ENCODE results near the gene HAUS7. TPM values are rescaled to one million over a fixed set of nuclear protein-coding genes. Genes with fewer than 3 reads are reported as not detected.

The HAUS7 gene
- total RNA-seq, 1 donor from 2014 or later = 16.2 TPM

GRCh38 chrX:153462291-153462690 lies 8.1 kb downstream of the HAUS7 start:
- DNase-seq = peak; percentile 3
- no peak for ATAC-seq
- intact Hi-C loops (cut with micrococcal nuclease) = no loop called here

DNA sequence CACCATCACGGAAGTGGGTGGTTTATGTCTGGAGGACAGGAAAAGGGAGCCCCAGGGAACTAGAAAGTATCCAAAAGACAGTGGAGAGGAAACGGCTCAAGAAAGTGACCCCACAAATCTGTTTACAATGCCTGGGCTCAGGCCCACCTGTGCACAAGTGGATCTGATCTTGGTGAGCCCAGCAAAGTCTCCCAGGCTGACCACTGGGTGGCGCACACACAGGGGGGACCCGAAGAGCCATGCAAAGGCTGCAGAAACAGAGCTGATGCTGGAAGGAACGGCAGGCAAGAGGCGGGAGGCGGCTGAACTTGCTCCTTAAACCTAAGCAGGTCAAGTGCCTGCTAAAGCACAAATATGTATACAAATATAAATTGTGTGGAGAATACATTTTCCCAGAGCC lies 9.6 kb downstream of the HAUS7 start:
- intact Hi-C loops (cut with micrococcal nuclease) = no loop called here
- DNase-seq (peak; percentile 57), ATAC-seq (peak; percentile 52)

GRCh38 chrX:153459986-153460385 lies 10.4 kb downstream of the HAUS7 start:
- DNase-seq = peak; percentile 15
- peak; percentile 37 for ATAC-seq
- intact Hi-C loops (cut with micrococcal nuclease) = no loop called here

DNA sequence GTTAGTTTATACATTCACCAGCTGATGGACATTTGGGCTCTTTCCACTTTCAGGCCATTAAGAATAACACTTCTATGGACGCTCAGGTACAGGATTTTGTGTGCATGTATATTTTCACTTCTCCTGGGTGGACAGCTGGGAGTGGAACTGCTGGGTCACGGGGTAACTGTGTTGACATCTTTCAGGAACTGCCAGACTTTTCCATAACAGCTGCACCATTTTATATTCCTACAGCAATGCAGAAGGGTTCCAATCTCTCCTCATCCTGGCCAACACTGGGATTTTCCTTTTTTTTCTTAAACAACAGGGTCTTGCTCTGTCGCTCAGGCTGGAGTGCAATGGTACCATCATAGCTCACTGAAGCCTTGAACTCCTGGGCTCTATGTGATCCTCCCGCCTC lies 11.9 kb downstream of the HAUS7 start:
- ATAC-seq (peak; percentile 14), DNase-seq (no peak)
- intact Hi-C loops (cut with micrococcal nuclease) = no loop called here

DNA sequence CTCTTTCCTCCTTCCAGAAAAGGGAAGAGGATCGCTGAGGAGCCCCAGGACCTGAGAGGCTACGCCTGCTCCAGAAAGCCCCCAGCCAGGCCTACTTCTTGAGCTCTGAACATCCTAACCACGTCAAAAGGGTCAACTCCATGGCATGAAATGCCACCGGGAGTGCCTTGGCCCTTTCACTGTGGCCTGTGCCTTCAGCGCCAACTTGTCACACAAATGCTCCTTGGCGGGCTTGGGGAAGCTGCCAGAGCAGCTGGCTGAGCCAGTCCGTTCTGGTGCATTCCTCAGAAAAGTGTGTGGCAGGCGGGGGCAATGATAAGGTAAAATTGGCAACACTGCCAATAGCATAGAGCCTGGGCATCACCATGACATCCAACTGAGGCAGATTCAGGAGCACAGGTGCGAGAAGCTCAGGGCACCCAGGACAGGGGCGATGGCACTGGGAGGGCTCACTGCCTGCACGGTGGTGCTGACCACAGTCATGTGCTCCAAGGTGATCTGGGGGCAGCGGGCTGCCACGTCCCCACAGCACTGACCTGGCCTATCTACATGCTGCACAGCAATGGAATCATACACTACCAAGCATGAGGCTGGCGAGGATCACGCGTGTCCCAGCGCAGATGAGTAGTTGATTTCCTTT lies 12.4 kb downstream of the HAUS7 start:
- peak; percentile 6 for DNase-seq
- ATAC-seq = no peak
- intact Hi-C loops (cut with micrococcal nuclease) = no loop called here

DNA sequence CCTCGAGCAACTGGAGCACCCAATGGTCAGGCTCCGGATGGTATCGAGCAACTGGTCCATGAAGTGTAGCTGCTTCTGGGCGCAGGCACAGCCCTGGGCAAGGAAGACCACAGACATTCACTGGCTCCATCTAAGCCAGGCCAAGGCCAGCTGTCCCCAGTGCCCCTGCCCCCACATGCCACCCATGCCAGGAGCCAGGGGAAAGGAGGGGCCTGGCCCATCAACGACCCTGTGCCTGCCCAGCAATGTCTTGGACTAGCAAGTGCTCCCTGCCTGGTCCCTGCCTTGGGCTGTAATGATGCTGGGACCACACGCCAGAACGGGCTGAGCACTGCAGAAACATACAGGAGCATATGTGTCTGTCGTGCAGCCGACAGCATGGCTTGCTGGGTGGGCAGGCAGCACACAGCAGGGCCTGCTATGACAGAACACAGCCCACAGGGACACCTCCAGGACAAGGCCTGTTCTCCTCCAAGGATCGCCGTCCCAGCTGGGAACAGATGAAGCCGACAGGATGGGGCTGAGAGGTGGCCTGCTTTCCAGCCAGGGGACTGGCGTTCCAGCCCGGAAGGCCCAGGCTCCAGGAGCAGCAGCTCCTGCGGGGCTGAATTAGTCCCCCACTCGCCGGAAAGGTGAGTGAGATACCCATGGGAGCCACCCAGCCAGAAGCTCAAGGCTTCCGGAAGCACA lies 13.1 kb downstream of the HAUS7 start:
- no peak for ATAC-seq
- DNase-seq = peak; percentile 9
- intact Hi-C loops (cut with micrococcal nuclease) = no loop called here

GRCh38 chrX:153456704-153457103 lies 13.7 kb downstream of the HAUS7 start:
- intact Hi-C loops (cut with micrococcal nuclease) = no loop called here
- ATAC-seq (no peak), DNase-seq (peak; percentile 7)

DNA sequence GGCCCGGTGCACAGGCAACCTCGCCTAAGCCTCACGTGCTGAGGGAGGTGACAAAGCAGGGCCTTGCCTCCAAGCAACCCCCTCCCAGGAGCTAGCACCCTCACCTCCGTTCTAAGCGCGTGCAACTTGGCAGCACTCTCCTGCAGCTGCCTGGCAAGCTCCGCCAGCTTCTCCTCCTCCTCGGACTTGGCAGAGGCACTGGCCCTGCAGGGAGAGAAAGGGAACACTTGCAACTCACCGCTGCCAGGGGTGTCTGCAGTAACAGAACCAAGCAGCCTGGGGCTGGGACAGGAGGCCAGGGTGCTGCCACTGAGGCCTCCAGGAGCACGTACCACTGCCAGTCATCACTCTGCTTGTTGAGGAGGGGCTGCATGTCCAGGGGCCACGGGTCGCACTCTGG lies 14.2 kb downstream of the HAUS7 start:
- ATAC-seq = peak; percentile 87
- intact Hi-C loops (cut with micrococcal nuclease) = no loop called here
- DNase-seq = peak; percentile 74

- intact Hi-C loops (cut with micrococcal nuclease) = no loop called here
- ATAC-seq (no peak), DNase-seq (no peak)
Observed at GRCh38 chrX:153455571-153455970, 14.8 kb downstream of the HAUS7 start.

GRCh38 chrX:153454901-153455550 lies 15.3 kb downstream of the HAUS7 start:
- no peak for ATAC-seq
- no peak for DNase-seq
- intact Hi-C loops (cut with micrococcal nuclease) = no loop called here

DNA sequence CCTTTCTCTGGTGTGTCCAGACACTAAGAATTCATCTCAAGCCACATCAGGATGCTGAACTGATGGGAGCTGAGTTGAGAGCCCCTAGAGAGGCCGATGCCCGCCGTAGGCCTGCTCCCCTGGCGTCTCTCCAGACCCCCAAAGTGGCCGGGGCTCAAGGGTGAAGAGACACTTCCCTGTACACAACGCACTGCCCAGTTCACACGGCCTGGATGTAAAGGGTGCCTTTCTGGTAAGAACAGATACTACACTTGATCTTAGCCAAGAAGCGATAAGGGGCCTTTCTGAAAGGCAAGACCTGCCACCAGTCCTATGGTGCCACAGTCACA lies 19.5 kb downstream of the HAUS7 start:
- DNase-seq (no peak), ATAC-seq (no peak)
- intact Hi-C loops (cut with micrococcal nuclease) = no loop called here

GRCh38 chrX:153450114-153450948 lies 20.0 kb downstream of the HAUS7 start:
- no peak for DNase-seq
- ATAC-seq = no peak
- intact Hi-C loops (cut with micrococcal nuclease) = no loop called here

GRCh38 chrX:153449368-153450113 lies 20.8 kb downstream of the HAUS7 start:
- intact Hi-C loops (cut with micrococcal nuclease) = no loop called here
- ATAC-seq (no peak), DNase-seq (no peak)

GRCh38 chrX:153448556-153449367 lies 21.6 kb downstream of the HAUS7 start:
- intact Hi-C loops (cut with micrococcal nuclease) = no loop called here
- ATAC-seq (no peak), DNase-seq (no peak)

DNA sequence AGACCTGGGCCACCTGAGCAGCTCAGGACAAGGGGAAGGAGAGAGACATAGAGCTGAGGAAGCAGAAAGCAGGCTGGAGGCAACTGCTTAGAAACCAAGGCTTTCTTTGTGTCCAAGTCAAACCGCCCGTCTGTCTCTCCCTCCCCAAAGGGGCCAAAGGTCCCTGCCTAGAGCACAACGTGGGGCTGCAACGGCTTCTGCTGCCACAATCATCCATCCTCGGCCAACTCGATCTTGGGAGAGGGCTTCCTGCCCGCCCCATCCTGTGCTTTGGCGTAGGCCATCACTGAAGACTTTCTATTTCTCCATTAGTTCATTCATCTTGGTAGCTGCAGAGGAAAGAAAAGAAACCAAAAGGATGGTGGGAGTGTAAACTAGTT lies 22.8 kb downstream of the HAUS7 start:
- no peak for DNase-seq
- no peak for ATAC-seq
- intact Hi-C loops (cut with micrococcal nuclease) = no loop called here

DNA sequence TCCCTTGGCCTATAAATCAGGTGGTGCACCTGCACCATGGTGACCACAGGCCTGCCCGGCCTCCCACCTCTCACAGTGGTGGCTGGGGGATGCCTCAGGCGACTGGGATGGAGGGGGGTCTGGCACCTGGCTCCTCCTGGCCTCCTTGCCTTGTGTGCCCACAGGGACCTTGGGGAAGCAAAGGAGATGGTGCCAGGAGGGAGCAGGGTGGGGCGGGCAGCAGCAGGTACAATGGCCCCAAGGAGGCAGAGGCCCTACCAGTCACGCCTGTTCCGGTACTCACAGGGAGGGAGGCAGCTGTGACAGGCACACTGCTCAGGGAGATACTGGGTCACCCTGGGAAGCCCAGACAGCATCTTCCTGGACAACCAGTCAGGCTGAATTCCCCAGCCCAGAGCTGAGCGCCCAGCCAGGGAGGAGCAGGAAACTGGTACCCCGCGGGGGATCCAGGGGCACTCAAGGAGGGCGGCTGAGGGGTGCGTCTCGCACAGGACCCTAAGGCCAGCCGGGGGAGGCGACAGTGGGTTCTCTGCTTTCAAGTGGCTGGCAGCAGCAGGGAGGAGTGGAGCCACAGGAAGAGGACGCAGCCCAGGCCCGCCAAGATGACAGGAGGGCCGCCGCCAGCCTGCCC lies 23.3 kb downstream of the HAUS7 start:
- ATAC-seq (no peak), DNase-seq (no peak)
- intact Hi-C loops (cut with micrococcal nuclease) = no loop called here

GRCh38 chrX:153446636-153446936 lies 23.8 kb downstream of the HAUS7 start:
- DNase-seq = no peak
- intact Hi-C loops (cut with micrococcal nuclease) = no loop called here
- ATAC-seq = no peak

All from left ventricle myocardium superior (tissue), 1 donor.